HEK293 (cell line): ENCODE results near the gene ASXL1.

ENCODE experiments used
- CTCF ChIP-seq: fragments of 450-650 bp; formaldehyde crosslinking; IDR thresholded peaks from 2 replicates; pipeline ENCODE4 v1.5.1; 2016; ENCODE audit warnings: missing biosample characterization, missing genetic modification characterization
- MYNN ChIP-seq: fragments of 450-650 bp; formaldehyde crosslinking; IDR thresholded peaks from 2 replicates; pipeline ENCODE4 v1.5.1; 2016; ENCODE audit warnings: missing biosample characterization, missing genetic modification characterization, borderline replicate concordance
- YY1 ChIP-seq: fragments of 450-650 bp; formaldehyde crosslinking; IDR thresholded peaks from 2 replicates; pipeline ENCODE4 v1.5.1; 2018; ENCODE audit warnings: missing biosample characterization, missing genetic modification characterization
- ZNF274 ChIP-seq, 2 experiments: fragments of 200-500 bp in 1 of 2; fragments of 450-650 bp in 1 of 2; sonication (Bioruptor generic) in 1 of 2; formaldehyde crosslinking in 1 of 2; IDR thresholded peaks; 2 replicates each; pipeline versions ENCODE4 v1.5.1 to v1.6.1; 2014 to 2016; ENCODE audit warnings: borderline replicate concordance in 1 of 2, inconsistent platforms in 1 of 2, low read length in 1 of 2, missing biosample characterization in 1 of 2, missing genetic modification characterization in 1 of 2
- ZNF558 ChIP-seq: fragments of 450-650 bp; formaldehyde crosslinking; IDR thresholded peaks from 2 replicates; pipeline ENCODE4 v1.5.1; 2016; ENCODE audit warnings: missing biosample characterization, missing genetic modification characterization
- ZNF571 ChIP-seq: fragments of 450-650 bp; formaldehyde crosslinking; IDR thresholded peaks from 2 replicates; pipeline ENCODE4 v1.5.0; 2017; ENCODE audit warnings: missing biosample characterization, missing genetic modification characterization
- ZNF610 ChIP-seq: fragments of 450-650 bp; formaldehyde crosslinking; IDR thresholded peaks from 2 replicates; pipeline ENCODE4 v1.5.1; 2016; ENCODE audit warnings: missing biosample characterization, missing genetic modification characterization, borderline replicate concordance
- ZNF76 ChIP-seq: fragments of 450-650 bp; formaldehyde crosslinking; IDR thresholded peaks from 2 replicates; pipeline ENCODE4; 2016; ENCODE audit warnings: low read depth, missing biosample characterization, missing genetic modification characterization, borderline replicate concordance
- ZNF791 ChIP-seq: fragments of 450-650 bp; formaldehyde crosslinking; IDR thresholded peaks from 2 replicates; pipeline ENCODE4 v1.5.1; 2016; ENCODE audit warnings: missing biosample characterization, missing genetic modification characterization

GRCh38 chr20:32437391-32438074 is 79.4 kb downstream of the ASXL1 start:
- TF ChIP-seq ZNF76 (tag by site-specific recombination), result no peak
- peak; percentile 24; the same call in 1 of the 2 replicates for TF ChIP-seq CTCF (tag by site-specific recombination)
- TF ChIP-seq ZNF610, result no peak
- no peak for TF ChIP-seq ZNF558 (tag by site-specific recombination)
- TF ChIP-seq ZNF571 (tag by site-specific recombination), result no peak
- TF ChIP-seq ZNF791 (tag by site-specific recombination), result no peak
- TF ChIP-seq ZNF274 (IDR thresholded peaks at IDR 0.05; ENCODE audit: low read length), result no peak
- no peak for TF ChIP-seq ZNF274 (tag by site-specific recombination; IDR thresholded peaks at IDR 0.05; ENCODE audit: borderline replicate concordance)
- no peak for TF ChIP-seq MYNN (tag by site-specific recombination)
- no peak for TF ChIP-seq YY1 (tag by site-specific recombination)
